Measurements from ENCODE around the gene NEURL3.

Gene NEURL3

DNA sequence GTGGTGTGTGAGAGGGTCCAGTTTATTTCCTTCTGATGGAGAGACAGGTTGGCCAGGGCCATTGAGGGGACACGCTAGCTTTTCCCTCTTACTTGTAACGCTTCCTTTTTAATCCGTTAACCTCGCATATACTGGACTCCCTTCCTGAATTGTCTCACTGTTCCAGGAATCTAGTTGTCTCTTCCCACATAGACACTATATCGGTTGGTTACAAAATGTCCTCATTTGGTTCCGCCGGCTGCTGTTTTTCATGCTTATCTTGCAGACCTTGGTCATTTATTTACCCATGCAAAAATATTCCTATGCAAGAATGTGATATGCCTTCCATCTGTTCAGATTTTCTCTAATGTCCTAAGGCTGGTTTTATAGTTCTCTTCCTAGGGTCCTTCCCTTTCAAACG, 35.0 kb downstream of the NEURL3 start:
- no peak for DNase-seq (ENCODE audit: low read depth in 1 of 2, low spot score in 1 of 2)
- TF ChIP-seq, protein P1, sequence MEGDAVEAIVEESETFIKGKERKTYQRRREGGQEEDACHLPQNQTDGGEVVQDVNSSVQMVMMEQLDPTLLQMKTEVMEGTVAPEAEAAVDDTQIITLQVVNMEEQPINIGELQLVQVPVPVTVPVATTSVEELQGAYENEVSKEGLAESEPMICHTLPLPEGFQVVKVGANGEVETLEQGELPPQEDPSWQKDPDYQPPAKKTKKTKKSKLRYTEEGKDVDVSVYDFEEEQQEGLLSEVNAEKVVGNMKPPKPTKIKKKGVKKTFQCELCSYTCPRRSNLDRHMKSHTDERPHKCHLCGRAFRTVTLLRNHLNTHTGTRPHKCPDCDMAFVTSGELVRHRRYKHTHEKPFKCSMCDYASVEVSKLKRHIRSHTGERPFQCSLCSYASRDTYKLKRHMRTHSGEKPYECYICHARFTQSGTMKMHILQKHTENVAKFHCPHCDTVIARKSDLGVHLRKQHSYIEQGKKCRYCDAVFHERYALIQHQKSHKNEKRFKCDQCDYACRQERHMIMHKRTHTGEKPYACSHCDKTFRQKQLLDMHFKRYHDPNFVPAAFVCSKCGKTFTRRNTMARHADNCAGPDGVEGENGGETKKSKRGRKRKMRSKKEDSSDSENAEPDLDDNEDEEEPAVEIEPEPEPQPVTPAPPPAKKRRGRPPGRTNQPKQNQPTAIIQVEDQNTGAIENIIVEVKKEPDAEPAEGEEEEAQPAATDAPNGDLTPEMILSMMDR (IDR thresholded peaks at IDR 0.05; ENCODE audit: insufficient read depth, low read length) = no peak
- no peak for TF ChIP-seq REST (IDR thresholded peaks at IDR 0.05; ENCODE audit: insufficient replicate concordance, low read depth)
- Histone ChIP-seq H3K27me3 (ENCODE audit: insufficient read depth, poor library complexity, severe bottlenecking) (no peaks in the 10 kb centered on the region), H3K27ac (replicated peaks) (no peak overlapping the region), H3K4me3 (replicated peaks; ENCODE audit: insufficient read depth, low read length) (no peak overlapping the region)

- TF ChIP-seq, protein P1 (IDR thresholded peaks at IDR 0.05; ENCODE audit: insufficient read depth, low read length) = no peak
- TF ChIP-seq SPI1 (IDR thresholded peaks at IDR 0.05; ENCODE audit: borderline replicate concordance, low read depth) = no peak
- TF ChIP-seq REST (IDR thresholded peaks at IDR 0.05; ENCODE audit: insufficient replicate concordance, low read depth) = no peak
- TF ChIP-seq GABPA (IDR thresholded peaks at IDR 0.05; ENCODE audit: low read depth) = no peak
- no peak for TF ChIP-seq POLR2AphosphoS5 (IDR thresholded peaks at IDR 0.05; ENCODE audit: low read depth)
- H3K4me3 ChIP-seq (replicated peaks; ENCODE audit: insufficient read depth, low read length) = no peak overlapping the region
- no peak for DNase-seq (ENCODE audit: low read depth in 1 of 2, low spot score in 1 of 2)
Measured at GRCh38 chr2:96468904-96469303, 36.3 kb downstream of the NEURL3 start.

DNA sequence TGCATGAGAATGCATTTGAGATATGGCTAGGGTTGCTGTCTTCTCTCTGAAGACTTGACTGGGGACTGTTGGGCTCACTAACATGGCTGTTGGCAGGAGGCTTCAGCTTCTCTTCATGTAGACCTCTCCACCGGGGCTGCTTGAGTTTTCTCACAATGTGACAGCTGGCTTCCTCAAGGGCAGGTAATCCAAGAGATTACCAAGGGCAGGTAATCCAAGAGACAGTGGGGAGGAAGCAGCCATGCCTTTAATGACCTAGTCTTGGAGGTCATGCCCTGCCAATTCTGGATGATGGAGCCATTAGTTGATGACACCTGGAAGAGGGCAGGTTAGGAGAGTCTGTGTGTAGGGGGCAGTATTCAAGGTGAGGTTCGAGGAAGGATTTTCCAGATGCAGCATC, 40.5 kb downstream of the NEURL3 start:
- DNase-seq (ENCODE audit: low read depth in 1 of 2, low spot score in 1 of 2) = no peak
- H3K27ac ChIP-seq (replicated peaks) = no peak overlapping the region
- H3K4me3 ChIP-seq (replicated peaks; ENCODE audit: insufficient read depth, low read length) = no peak overlapping the region
- TF ChIP-seq SPI1 (IDR thresholded peaks at IDR 0.05; ENCODE audit: borderline replicate concordance, low read depth) = no peak
- TF ChIP-seq REST (IDR thresholded peaks at IDR 0.05; ENCODE audit: insufficient replicate concordance, low read depth) = no peak
- TF ChIP-seq POLR2AphosphoS5 (IDR thresholded peaks at IDR 0.05; ENCODE audit: low read depth) = no peak
- TF ChIP-seq, protein P1 (IDR thresholded peaks at IDR 0.05; ENCODE audit: insufficient read depth, low read length) = no peak
- TF ChIP-seq GABPA (IDR thresholded peaks at IDR 0.05; ENCODE audit: low read depth) = no peak
- no peaks in the 10 kb centered on the region for H3K27me3 ChIP-seq (ENCODE audit: insufficient read depth, poor library complexity, severe bottlenecking)

More at GRCh38 chr2:96468904-96469303, 36.3 kb downstream of the NEURL3 start:
- no peaks in the 10 kb centered on the region for H3K27me3 ChIP-seq (ENCODE audit: insufficient read depth, poor library complexity, severe bottlenecking)
- H3K27ac ChIP-seq (replicated peaks) = no peak overlapping the region

Measured in HL-60 (cell line).